8988T (cell line): ENCODE results near the gene GALNT11.
A peak's percentile ranks its signal among the peaks of the same experiment; 100 is the strongest.
"Not testable (repeated sequence)": the region's sequence is repeated elsewhere in the genome, so short reads cannot be mapped to it uniquely, and the experiment has no call there.

ENCODE experiments used
- DNase-seq: peaks from one replicate; pipeline ENCODE4 v3.0.0; 2011

GALNT11 gene

DNA sequence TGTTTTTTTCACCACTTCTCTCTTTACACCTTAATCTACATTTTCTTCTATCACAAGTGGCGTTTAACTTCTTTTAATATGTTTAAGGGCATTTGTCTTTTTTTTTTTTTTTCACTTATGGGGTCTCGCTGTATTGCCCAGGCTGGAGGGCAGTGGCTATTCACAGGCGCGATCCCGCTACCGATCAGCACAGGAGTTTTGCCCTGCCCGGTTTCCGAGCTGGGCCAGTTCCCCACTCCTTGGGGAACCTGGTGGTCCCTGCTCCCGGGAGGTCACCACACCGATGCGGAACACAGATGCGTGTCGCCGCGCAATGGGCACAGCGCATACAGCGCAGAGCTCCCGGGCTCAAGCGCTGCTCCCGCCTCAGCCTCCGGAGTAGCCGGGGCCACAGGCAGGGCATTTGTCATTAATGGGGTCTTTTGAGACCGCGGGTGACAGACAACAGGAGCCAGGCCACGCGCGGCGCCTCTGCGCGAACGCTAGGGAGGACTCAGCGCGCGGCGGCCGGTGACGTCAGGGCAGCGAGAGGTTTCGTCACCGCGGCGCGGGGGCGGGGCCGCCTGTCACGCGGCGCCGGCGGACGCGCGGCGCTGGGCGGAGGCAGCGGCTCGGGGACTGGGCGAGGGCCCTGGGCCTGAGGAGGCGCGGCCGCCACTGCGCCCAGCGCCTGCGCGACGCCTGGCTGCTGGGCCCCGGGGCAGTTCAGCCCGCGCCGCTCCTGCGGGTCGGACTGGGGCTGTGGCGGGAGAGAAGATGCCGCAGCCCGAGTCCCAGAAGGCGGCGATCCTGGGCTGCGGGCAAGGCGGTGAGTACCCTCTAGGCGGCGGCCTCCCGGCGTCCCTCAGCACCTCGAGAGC, at the start of gene GALNT11:
TSS of gene GALNT11 (plus strand) at position 598 of the 860 bp plus-strand sequence. CDS start 68,554 bp downstream, outside the sequence.
- DNase-seq = peak; percentile 87

DNA sequence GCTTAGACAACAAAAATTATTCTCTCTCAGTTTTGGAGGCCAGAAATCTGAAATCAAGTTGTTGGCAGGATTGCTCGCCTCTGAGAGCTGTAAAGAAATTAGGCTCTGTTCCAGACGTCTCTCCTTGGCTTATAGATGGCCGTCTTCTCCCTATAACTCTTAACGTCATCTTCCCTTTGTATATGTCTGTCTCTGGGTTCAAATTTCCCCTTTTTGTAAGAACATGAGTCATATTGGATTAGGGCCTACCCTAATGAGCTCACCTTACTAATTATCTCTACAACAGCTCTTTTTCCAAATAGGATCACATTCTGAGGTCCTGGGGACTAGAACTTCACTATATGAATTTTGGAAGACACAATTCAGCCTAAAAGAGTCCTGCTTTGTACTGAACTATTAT, 46.9 kb upstream of the GALNT11 start:
- no peak for DNase-seq

DNA sequence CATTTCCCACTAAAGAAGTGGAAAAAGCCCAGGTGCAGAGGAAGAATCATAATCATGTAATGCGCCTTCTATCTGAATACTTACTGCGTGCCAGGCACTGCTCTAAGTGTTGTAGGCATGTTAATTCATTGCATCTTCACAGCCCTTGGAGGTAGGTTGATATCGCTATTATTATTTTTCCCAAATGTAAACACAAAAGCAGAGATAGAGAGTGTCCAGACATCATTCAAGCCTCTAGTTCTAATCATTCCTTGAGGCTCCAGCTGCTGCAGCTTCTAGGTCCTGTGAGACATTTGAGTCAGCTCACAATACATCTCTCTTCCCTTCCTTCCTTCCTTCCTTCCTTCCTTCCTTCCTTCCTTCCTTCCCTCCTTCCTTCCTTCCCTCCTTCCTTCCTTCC, 44.3 kb upstream of the GALNT11 start:
- DNase-seq = no peak

DNA sequence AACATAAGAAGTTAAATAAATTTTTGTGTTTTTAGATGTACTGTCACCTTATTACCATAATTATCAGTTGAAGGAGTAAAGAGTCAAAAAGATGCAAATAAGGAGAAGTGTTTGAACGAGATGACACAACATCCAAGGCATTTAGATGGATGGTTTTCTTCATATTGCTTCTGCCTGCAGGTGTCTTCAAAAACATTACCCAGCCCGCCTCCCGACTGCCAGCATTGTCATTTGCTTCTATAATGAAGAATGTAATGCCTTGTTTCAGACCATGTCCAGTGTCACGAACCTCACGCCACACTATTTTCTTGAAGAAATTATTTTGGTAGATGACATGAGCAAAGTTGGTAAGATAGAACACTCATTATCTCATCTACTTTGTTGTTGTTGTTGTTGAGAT, 42.7 kb upstream of the GALNT11 start:
- DNase-seq = no peak

DNA sequence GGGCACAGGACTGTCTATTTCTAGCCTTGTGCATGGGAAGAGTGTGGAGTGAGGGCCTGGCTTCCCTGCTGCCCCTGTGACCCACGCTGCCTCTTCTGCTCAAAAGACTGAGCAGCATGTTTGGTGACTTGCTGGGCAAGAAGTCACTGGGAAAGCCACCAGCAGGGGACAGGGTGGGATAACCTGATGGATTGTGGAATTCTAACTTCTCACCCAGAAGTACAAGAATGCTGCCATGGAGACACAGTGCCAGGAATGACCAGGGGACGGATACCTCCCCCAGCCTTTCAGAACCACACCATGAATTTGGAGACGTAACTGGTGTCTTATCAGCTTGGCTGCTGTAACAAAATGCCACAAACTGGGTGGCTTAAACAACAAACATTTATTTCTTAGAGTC, 40.9 kb upstream of the GALNT11 start:
- no peak for DNase-seq

DNA sequence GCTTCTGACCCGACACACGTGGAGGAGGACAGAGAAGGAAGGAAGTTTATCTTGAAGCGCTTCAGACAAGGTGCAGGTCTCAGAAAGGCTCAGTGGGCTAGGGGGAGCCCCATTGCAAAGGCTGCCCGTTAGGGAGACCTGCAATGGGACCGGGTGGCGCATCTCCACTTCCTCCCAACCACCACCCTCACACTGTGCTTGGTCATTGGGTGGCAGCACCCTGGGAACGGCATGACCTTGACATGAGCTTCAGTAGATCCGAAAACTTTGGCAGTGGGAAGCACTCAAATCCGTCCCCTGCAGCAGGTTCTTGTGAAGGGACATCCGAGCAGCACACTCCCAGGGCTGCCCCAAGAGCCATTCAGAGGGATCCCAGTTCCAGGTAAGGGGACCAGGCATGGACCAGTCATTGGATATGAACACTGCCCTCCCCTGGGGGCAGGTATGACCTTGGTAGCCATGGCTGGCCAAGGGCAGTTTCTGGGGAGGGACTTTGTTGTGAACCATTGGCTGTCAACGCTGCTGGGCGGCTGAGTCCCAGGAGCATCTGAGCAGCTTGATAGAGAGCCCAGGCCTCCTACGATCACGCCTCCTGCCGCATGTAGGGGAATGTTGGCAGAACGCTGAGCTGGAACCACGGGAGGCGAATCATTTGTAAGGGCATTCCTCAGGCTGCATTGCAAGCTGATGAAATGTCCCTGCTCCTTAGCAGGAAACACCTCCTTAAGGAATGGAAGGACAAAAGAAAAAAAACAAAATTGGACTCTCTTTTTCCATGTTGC, 37.5 kb upstream of the GALNT11 start:
- DNase-seq = no peak

DNA sequence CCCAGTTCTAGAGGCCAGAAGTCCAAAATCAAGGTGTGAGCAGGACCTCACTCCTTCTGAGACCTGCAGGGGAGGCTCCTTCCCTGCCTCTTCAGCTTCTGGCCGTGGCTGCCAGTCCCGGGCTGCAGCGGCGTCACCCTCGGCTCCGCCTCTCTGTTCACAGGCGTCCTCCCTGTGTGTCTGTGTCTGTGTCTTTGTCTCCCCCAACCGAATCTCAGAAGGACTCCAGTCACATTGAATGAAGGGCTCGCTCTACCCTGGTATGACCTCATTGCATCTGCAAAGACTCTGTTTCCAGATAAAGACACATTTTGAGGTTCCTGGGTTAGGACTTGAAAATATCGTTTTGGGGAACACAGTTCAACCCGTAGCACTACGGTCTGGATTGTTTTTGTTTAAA, 33.1 kb upstream of the GALNT11 start:
- DNase-seq = peak; percentile 23

DNA sequence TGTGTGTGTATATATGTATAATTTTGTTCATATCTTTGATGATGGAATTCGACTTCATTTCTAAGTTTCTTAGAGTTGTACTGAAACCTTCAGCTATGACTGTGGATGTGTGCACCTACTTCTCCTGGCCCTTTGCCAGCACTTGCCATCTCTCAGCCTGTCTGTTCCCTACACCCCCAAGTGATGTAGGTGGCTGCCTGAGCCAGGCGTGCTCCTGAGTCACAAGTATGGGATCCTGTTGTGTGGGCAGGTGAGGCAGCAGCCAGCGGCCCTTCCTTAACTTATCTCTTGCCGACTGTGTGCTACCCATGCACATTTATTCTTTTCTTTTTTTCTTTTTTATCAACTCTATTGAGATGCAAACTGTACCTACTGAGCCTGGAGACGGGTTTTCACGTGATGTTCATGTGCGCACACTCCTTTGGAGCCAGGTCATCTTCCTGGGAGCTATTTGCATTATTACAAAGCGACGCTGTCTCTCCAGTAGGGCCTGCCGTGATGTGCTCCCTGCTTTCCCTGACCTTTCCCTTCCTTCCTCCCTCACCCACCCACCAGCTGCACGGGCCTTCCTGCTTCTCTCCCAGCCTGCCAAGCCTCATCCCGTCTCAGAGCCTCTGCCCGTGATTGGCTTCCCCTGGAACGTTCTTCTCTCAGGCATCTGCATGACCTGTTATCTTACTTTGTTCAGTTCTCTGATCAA, 31.3 kb upstream of the GALNT11 start:
- DNase-seq = no peak

DNA sequence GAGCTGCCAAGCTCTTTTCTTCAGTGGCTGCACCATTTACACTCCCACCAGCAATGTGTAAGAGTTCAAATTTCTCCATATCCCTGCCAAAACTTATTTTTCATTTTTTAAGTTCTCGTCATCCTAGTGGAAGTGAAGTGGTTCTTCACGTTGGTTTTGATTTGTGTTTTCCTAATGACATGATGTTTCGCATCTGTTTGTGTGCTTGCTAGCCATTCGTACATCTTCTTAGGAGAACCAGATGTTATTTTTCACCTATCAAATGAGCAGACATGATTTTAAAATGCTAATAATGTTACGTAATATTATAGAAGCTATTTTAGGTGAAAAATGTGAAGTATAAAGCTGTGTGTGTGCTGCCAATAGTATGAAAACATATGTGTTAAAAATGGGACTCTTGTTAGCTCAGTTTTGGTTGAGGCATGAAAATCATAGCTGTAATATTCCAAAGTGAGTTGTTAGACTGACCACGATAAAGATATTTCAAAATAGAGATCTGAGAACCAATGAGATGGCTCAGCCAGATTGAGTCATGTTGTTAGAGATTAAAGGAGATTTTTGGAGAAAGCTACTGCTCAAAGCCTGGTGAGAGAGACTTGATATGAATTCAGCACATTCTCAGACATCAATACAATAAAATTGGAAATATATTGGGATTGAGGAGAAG, 25.9 kb upstream of the GALNT11 start:
- DNase-seq = no peak

DNA sequence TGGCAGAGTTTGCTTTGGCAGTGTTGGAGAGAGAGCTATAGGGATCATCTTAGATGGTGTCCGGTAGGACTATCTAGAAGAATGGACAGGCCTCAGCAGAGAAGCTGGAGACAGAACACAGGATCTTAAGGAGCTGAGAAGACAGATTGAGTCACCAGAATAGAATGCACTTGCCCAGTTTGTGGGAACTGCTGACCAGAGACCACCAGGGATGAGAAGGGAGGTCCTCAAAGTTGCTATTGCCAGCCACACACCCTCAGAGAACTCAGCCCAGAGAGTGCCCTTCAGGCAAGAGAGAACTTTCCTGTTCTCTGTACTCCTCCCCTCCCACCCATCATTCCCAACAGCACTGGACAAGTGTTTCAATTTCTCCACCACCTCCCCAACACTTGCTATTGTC, 25.3 kb upstream of the GALNT11 start:
- no peak for DNase-seq

DNA sequence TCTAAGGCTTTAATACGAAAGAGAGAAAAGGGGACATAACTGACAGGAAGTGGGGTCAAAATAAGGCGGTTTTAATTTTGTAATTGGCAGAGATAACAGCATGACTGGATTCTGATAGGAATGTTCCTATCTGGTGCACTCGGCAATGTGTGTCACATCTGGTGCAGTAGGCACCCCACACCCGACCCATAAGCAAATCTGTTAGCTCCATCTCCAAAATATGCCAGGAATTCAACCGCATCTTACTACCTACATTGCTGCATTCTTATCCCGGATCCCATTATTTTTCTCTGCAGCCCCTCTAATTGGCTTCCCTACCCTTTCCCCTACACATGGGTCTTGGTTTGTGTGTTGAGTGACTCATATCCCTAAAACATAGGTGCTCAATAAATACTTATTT, 19.1 kb upstream of the GALNT11 start:
- DNase-seq = no peak

DNA sequence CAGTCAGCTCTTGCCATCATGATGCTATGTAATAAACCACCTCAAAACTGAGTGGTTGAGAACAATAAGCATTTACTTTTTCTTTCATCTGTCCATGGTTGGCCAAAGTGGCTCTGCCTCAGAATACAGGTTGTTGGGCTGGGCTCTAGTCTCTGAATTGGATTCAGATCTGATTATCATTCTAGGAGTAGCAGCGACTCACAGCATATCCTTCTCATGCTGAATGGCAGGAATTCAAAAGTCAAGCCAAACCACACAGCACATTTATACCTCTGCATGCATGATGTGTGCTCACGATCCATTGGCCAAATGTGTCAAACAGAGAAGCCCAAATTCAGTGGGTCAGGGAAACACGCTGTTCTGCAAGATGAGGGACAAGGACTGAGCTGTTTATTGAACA, 13.6 kb upstream of the GALNT11 start:
- no peak for DNase-seq

DNA sequence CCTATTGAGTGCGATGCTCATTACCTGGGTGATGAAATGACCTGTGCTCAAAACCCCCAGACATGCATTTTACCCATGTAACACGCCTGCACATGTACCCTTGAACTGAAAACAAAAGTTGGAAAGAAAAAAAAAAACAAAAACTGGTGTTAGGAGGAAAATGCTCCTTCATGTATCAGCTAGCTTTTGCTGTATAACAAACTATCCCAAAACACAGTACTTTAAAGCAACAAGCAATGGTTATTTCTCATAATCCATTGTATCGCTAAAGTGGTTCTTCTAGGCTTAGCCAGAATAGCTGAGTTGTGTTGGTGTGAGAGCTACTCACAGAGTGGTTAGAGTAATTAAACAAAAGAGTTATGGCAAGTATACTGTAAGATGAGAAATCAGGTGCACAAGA, 12.2 kb upstream of the GALNT11 start:
- DNase-seq = no peak

DNA sequence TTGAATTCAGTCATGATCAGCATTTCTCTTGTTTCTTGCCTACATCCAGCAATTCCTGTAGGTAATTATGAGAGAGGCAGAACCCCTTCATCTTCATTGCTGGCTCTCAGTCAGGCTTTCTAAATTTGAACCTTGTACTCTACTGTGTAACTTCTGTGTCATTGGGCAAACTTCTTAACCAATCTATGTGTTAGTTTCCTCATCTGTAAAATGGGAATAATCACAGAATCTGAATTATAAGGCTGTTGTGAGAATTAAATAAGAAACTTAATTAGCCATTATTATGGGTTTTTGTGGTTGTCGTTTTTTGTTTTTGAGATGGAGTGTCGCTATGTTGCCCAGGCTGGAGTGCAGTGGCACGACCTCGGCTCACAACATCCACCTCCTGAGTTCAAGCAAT, 11.5 kb upstream of the GALNT11 start:
- DNase-seq = no peak

DNA sequence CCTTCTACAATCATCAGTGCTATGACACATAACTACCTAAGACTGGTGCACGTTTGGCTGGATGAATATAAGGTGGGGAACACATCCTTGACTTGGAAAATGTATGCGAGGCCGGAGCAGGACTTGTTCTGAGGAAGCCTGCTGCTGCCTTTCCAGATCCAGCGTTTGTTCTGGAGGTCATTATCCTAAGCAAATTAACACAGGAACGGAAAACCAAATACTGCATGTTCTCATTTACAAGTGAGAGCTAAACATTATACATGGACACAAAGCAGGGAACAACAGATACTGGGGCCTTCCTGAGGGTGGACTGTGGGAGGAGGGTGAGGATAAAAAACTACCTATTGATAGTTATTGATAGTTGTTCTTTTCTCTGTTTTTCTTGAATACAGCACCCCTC, 10.8 kb upstream of the GALNT11 start:
- DNase-seq = no peak

DNA sequence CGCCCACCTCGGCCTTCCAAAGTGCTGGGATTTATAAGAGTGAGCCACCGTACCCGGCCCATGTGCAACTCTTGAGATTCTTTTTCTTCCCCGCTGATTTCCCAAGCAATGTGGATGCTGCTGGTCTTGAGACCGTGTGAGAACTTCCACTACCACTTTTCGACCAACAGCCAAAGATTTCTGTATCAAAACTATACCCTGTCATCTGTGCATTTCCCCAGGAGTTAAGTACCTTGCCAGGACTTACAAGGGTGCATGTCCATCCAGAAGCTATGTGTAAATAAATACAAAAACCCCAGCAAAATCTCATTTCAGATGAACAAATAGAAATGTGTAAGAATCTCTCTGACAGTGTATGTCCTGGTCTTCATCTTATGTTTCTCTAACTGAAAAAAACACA, 9.9 kb upstream of the GALNT11 start:
- DNase-seq = no peak

DNA sequence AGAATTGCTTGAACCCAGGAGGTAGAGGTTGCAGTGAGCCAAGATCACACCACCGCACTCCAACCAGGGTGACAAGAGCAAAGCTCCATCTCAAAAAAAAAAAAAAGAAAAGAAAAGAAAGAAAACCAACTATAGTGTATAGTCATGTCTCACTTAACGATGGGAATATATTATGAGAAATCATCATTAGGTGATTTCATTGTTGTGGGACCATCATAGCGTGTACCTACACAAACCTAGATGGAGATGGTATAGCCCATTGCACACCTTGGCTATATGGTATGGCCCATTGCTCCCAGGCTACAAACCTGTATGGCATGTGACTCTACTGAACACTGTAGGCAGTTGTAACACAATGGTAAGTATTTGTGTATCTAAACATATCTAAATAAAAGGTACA, 8.5 kb upstream of the GALNT11 start:
- no peak for DNase-seq

DNA sequence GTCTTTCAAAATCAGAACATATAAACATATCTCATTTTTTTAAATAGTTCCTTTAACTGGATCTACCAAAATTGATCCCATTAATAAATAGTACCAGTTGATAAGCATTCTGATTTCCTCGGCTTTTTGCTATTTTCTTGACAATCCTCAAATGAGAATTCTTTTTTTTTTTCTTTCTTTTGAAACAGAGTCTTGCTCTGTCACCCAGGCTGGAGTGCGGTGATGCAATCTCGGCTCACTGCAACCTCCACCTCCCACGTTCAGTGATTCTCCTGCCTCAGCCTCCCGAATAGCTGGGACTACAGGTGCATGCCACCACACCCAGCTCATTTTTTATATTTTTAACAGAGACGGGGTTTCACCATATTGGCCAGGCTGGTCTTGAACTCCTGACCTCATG, 7.8 kb upstream of the GALNT11 start:
- not testable (repeated sequence) for DNase-seq

DNA sequence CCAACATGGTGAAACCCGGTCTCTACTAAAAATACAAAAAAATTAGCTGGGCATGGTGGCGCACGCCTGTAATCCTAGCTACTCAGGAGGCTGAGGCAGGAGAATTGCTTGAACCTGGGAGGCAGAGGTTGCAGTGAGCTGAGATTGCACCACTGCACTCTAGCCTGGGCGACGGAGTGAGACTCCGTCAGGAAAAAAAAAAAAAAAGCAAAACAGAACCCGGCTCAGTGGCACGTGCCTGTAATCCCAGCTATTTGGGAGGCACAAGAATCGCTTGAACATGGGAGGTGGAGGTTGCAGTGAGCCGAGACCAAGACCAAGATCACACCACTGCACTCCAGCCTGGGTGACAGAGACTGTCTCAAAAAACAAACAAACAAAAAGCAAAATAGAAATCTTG, 3.7 kb upstream of the GALNT11 start:
- DNase-seq = not testable (repeated sequence)

DNA sequence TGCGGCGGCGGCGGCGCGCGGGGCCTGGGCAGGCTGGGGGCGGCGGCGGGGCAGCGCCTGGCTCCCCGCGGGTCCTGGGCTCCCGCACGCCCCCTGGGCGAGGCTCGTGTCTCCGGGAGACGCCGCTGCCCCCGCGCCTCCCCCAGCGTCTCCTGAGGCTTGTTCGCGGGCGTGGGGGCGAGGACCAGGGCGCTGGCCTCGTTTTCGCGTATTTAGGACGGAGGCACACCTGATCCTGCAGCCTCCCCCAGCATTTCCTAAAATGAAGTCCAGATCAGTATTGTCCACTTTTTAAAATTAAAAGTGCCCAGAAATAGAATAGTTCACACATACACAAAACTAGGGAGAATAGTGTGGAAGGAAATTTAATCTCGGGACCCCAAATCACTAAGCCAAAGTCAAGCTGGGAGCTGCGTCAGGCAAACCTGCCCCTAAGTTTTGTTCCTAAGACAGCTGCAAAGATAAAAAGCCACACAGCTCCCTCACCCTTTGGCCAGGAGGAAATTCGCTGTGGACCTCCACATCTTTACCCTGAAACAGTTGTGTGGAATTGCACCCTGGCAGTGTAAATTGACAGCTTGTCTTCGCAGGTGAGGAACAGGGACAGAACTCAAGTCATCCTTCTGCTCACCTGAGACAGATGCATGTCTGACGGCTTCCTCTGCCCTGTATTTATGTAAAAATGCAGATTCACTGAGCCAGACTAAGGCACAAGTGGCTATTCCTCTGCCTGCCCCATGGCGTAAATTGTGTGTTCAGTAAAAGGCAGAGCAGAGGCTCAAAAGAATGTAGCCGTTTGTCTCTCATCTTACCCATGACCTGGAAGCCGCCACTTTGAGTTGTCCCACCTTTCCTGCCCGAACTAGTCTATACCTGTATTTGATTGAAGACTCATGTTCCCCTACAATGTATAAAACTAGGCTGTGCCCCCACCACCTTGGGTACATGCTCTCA, 740 bp downstream of the GALNT11 start:
- DNase-seq = peak; percentile 15

DNA sequence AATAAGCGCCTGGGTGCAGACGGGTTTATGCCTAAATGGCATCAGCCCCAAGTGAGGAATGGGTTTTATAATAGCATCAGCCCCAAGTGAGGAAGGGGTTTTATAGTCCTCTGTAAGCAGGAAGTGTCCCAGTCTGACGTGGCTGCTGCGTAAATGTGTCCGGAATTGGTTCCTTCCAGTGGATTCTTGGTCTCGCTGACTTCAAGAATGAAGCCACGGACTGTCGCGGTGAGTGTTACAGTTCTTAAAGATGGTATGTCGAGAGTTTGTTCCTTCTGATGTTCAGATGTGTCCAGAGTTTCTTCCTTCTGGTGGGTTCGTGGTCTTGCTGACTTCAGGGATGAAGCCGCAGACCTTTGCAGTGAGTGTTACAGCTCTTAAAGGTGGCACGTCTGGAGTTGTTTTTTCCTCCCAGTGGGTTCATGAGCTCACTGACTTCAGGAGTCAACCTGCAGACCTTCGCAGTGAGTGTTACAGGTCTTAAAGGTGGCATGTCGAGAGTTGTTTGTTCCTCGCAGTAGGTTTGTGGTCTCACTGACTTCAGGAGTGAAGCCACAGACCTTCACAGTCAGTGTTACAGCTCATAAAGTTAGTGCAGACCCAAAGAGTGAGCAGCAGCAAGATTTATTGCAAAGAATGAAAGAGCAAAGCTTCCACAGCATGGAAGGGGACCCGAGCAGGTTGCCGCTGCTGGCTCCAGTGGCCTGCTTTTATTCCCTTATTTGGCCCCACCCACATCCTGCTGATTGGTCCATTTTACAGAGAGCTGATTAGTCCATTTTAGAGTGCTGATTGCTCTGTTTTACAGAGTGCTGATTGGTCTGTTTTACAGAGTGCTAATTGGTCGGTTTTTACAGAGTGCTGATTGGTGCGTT, 2.3 kb downstream of the GALNT11 start:
- DNase-seq = not testable (repeated sequence)
